AML-193 (cell line): Measurements from ENCODE around the gene GINS1.

Experiments used
- DNase-seq, 2 experiments: peaks; one replicate each; lab custom pipeline; 2025; lab: John Stamatoyannopoulos, UW

Gene GINS1

DNA sequence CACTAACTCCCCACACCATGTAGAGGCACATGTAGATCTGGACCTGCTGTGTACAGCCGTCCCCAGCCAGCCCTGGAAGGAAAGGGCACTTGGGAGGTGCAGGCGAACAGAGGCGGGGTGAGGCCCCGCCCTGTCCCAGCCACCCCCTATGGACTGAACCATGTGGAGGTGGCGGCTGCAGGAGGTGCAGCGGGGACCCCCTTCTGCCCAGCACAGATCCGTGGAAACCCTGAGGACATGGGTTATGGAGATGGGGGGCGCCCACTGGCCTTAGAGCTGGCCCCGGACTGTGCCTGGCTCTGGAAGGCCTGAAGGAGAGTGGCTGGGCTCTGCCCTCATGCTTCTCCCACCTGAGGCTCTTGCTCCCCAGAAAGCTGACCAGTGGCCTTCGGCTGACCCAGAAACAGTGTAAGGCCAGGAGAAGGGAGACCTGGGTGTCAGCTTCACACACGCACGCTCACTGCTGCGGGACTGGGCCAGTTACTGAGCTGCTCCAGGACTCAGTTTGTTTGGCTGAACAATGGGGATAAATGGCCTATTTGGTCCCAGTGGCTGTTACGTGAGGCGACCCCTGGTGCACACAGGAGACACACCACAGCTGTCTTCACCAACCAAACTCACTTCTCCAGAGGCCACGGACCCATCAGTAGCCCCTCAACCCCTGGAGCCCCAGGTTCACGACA is 87.2 kb downstream of the GINS1 start:
- no peak for DNase-seq

DNA sequence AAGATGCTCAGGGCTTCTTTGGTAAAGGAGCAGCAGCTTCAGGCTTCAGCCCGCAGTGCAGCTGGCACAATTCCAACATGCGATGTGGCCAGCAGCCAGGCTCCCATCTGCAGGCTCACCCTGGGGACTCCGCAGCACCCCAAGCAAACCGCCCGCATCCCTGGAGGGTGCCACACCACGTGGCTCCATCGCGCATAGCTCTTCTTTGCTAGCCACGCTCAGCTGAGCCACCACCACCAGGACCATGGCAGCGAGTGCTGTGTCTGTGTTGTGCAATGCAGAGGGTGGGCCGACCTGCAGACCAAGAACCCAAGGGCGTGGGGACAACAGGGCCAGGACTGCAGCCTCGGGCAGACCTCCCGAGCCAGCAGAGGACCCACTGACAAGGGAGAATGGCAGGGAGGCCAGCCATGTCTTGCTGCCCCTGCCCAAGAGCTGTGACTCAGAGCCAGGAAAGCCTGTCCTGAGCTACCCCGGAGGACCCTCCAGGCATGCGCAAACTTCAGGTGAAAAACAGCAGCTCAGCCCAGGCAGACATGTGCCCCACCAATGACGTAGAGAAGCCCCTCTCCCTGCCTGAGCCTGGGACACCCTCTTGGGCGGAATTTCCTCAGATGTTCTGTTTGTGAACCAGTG is 87.8 kb downstream of the GINS1 start:
- DNase-seq, result no peak

DNA sequence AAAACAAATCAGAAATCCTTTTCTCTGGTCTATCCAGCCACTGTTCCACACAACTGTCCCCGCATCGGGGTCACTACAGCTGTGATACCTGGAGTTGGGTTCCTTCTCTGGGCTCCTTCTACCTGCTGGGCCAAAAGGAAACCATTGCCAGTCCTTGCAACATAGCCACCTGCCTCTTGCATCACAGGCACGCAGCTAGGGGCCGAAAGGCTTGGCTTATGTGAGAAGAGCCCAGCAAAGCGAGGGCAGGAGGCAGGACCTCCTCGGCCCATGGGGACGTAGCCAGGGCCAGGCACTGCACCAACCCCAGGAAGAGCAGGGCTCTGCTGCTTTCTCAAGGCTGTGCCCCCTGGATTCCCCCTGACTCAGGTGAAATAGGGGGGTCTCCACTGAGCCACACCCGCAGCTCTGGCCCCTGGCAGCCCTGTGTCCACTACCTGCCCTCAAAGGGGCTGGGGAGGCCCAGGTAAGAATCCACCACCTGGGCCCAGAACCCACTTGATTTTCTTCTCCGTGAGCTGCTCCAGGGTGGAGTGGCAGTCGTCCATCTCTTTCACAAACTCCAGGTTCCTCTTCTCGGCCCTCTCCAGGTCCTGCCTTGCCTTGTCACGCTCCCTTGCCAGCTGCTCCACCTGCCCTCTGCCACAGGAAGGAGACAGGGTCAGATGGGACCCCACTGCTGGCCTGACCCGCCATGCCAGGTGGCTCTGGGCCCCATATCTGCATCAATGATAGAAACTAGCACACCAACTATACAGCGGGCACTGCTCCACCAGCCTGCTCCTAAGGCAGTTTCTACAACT is 88.9 kb downstream of the GINS1 start:
- no peak for DNase-seq

DNA sequence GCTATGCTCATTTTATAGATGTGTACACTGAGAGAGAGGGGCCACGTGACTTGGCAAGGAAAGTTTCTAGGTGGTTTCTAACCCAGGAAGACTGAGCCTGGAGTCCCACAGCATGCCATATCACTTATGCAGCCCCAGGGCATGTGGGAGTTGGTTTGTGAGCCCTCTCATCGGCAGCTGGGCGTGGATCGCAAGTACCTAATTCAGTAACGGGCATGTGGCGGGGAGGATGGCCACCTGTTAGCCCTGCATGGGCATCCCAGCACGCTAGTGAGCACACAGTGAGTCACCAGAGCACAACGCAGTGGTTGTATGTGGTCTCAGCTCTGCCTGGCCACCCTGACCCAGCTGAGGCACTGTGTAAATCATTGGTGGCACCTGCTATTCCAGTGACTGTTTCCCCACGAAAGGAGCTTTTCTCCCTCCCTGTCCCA is 89.5 kb downstream of the GINS1 start:
- DNase-seq, result no peak

DNA sequence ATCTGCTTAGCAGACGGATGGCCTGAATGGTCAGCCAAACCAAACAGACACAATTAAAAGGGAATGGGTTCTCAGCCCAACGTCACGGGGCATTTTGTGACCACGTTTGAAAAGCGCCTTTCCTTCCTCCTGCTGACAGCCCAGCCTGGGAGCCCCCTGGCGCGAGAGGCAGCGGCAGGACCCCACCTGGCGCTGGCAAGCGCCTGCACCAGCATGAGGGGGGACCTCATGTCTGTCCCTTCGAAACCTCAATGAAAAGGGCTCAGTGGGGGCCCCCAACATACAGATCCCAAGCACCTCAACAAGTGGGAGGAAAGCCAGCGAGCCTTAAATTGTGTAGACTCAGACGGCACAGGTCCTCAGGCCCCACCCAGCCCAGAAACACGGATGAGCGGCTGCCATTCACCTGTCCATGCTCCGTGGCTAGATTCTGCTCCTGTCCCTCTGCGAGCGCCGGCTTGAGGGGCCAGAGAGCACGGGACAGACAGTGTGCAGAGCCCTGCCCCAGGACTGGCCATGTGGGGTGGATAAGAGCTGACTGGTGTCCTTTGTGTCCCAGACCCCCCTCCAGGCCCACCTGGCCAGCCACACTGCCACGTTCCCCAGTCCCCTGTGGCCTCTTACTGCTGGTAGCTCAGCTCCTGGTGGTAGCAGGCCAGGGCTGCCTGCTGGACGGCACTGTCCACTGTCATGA is 90.3 kb downstream of the GINS1 start:
- DNase-seq, result no peak
